Muscle layer of duodenum (tissue), 2 donors: ENCODE measurements around the gene CCDC39.

Source experiments
- H3K27ac ChIP-seq: one replicate; pipeline ENCODE4 v1.7.0; 2013; ENCODE audit warnings: mild to moderate bottlenecking, low read length
- H3K27me3 ChIP-seq: one replicate; pipeline ENCODE4 v1.7.0; 2013; ENCODE audit warnings: low read depth, mild to moderate bottlenecking, control low read depth, low read length
- H3K36me3 ChIP-seq, 2 donors: one replicate each; pipeline ENCODE4 v1.7.0; 2013; ENCODE audit warnings: low read length in 2 of 2, control low read depth in 1 of 2, mild to moderate bottlenecking in 1 of 2; ENCODE audit not compliant: insufficient read depth in 2 of 2, control insufficient read depth in 1 of 2
- H3K4me1 ChIP-seq, 2 donors: one replicate each; pipeline ENCODE4 v1.7.0; 2013; ENCODE audit warnings: low read length in 2 of 2, mild to moderate bottlenecking in 2 of 2, control low read depth in 1 of 2, moderate library complexity in 1 of 2; ENCODE audit not compliant: insufficient read depth in 2 of 2, control insufficient read depth in 1 of 2
- H3K4me3 ChIP-seq, 2 donors: one replicate each; pipeline ENCODE4 v1.7.0; 2013; ENCODE audit warnings: low read length in 2 of 2, low read depth in 1 of 2, mild to moderate bottlenecking in 1 of 2
- H3K9me3 ChIP-seq, 2 donors: one replicate each; pipeline ENCODE4 v1.7.0; 2013; ENCODE audit warnings: low read length in 2 of 2, control low read depth in 1 of 2, mild to moderate bottlenecking in 1 of 2; ENCODE audit not compliant: control insufficient read depth in 1 of 2
- donor health status: healthy.

Gene CCDC39

DNA sequence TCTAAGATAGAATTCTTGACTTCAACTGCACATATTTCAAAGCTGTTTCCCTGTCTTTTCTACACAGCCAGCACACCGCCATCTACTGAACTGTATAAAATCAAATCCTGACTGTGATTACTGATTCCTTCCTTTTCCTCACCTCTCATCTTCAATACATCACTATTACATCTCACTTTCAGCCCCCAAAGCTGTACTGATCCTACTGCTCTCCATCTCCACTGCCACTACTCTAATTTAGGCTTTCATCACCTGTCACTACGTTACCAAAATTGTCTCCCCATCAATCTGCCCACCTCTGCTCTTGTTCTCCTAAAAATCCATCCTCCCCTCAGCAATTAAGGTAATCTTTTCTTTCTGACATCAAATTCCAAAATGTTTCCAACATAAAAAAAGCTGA, 4.5 kb upstream of the CCDC39 start:
- Histone ChIP-seq H3K4me1 (peaks cover 6 to 8% of the 10 kb centered on the region in 2 donors), H3K4me3 (no peak overlapping the region)

DNA sequence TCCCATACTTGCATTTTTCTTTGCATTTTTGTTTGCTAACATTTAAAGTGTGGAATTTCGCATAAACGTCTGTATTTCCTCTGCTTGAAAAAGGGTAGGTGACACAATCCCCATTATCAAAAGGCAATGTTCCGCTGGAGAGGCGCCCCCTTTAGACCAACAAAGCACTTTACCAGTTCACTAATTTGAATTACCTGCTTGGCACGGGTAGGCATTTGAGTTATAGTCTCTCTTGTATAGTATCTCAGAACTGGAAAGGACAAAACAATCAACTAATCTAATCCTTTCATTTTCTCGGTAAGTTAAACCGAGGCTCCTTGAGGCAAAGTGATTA, 775 bp upstream of the CCDC39 start:
- Histone ChIP-seq H3K4me3 (peak overlapping the region; percentile 75 to 88), H3K9me3 (no peaks in the 10 kb centered on the region), H3K36me3 (no peaks in the 10 kb centered on the region), H3K4me1 (peaks cover 9 to 10% of the 10 kb centered on the region in 2 donors), H3K27me3 (peaks cover 3% of the 10 kb centered on the region), H3K27ac (no peak overlapping the region)

More for the DNA sequence above, 4.5 kb upstream of the CCDC39 start:
- Histone ChIP-seq H3K36me3 (no peaks in the 10 kb centered on the region), H3K27ac (no peak overlapping the region), H3K27me3 (peaks cover 3% of the 10 kb centered on the region), H3K9me3 (no peaks in the 10 kb centered on the region)

DNA sequence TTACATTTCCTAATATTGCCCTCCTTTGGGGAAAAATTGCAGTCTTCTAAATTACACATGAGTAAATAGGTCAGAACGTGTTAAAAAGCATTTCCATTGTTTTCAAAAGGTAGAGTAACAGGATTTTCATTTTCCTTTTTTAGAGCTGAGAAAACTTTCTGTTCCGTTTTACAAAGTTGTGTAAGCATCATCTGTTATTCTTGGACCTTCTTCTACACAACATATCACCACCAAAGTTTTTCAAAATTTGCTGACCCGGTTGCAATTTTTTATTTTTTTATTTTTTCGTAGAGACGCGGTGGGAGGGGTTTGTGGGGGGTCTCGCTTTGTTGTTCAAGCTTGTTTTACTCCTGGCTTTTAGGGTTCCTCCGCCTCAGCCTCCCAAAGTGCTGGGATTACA, 1.1 kb downstream of the CCDC39 start:
- Histone ChIP-seq H3K9me3 (no peaks in the 10 kb centered on the region), H3K4me1 (peaks cover 9 to 10% of the 10 kb centered on the region in 2 donors), H3K27me3 (peaks cover 3% of the 10 kb centered on the region), H3K36me3 (no peaks in the 10 kb centered on the region), H3K4me3 (no peak overlapping the region), H3K27ac (no peak overlapping the region)

DNA sequence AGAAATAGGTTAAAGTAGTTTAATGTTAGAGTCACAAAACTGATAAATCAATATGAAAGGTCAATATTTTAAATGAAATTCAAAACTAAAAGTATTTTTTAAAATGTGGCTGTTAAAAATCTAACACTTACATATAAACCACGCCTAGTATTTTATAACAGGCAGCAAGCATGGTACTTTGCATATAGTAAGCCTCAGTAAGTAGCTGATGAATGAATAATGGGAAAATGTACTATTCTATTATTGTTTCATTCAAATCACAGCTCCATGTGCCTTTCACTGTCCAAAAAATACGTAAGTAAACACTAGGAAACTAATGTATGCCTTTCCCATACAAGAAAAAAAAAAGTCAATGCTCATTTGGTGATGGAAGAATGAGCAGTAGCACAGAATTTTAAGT, 17.8 kb downstream of the CCDC39 start:
- no peaks in the 10 kb centered on the region for H3K36me3 ChIP-seq
- no peak overlapping the region for H3K4me3 ChIP-seq
- no peaks in the 10 kb centered on the region for H3K4me1 ChIP-seq
- no peaks in the 10 kb centered on the region for H3K27me3 ChIP-seq
- H3K9me3 ChIP-seq = no peaks in the 10 kb centered on the region
- H3K27ac ChIP-seq = no peak overlapping the region

DNA sequence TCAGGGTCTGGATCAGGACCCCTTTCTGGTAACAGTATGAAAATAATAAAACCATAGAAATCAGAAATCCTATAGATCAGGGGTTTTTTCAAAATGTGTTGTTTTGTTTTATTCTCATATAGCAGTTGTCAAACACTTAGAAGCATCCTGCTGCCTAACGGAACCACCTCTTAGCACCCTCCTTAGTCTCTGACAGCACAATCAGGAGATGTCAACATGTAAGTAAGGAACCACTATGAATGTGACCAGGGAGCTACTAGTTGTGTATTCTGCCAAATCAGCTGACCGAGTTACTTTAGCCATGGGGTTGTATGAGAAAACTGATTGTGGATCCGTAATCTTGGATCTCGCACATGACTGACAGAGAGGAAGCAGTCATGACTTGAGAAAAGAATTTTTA, 22.2 kb downstream of the CCDC39 start:
- no peak overlapping the region for H3K4me3 ChIP-seq
- H3K4me1 ChIP-seq = no peaks in the 10 kb centered on the region
- no peaks in the 10 kb centered on the region for H3K27me3 ChIP-seq
- no peaks in the 10 kb centered on the region for H3K9me3 ChIP-seq
- no peaks in the 10 kb centered on the region for H3K36me3 ChIP-seq
- H3K27ac ChIP-seq = no peak overlapping the region

DNA sequence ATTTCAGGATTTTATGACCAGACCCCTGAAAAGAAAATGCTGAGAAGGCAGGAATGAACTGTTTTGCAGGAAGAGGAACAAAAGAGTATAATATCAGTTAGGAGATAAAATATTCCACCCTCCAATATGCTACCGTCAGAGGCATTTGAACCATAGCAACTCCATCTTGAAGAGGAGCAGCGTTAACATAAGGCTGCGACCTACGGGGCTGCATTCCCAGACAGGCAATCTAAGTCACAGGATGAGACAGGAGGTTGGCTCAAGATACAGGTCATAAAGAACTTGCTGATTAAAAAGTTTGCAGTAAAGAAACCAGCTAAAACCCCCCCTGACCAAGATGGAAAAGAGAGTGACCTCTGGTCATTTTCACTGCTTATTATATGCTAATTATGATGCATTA, 22.9 kb downstream of the CCDC39 start:
- H3K9me3 ChIP-seq = no peaks in the 10 kb centered on the region
- no peak overlapping the region for H3K27ac ChIP-seq
- H3K4me3 ChIP-seq = no peak overlapping the region
- H3K27me3 ChIP-seq = no peaks in the 10 kb centered on the region
- no peaks in the 10 kb centered on the region for H3K36me3 ChIP-seq
- no peaks in the 10 kb centered on the region for H3K4me1 ChIP-seq

DNA sequence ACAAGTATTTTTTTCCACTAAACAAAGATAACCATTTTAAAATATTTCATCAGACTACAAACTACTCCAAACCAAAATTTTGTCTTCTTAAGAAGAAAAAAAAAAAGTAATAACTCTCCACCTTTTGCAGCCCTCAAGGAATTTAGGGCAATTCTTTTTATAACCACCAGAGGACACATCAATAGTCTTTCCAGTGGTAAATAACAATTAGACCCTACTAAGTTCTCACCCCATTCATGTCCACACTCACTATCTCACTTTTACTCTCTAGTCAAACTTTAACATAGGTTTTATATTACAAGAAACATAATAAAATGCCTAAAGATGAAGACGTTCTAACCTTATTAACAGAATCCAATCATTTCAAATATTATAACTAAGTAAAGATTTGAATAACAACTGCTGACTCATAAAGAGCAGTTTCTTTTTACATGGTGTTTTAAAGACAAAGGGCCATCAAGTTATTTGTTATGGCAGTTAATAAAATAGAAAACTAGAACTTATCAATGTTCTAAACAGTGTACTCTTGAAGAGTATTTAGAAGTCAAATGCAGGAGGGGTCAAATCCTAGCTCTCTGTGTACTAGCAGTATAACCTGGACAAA, 33.0 kb downstream of the CCDC39 start:
- Histone ChIP-seq H3K36me3 (no peaks in the 10 kb centered on the region), H3K27me3 (no peaks in the 10 kb centered on the region), H3K4me1 (no peaks in the 10 kb centered on the region), H3K9me3 (no peaks in the 10 kb centered on the region), H3K4me3 (no peak overlapping the region), H3K27ac (no peak overlapping the region)

DNA sequence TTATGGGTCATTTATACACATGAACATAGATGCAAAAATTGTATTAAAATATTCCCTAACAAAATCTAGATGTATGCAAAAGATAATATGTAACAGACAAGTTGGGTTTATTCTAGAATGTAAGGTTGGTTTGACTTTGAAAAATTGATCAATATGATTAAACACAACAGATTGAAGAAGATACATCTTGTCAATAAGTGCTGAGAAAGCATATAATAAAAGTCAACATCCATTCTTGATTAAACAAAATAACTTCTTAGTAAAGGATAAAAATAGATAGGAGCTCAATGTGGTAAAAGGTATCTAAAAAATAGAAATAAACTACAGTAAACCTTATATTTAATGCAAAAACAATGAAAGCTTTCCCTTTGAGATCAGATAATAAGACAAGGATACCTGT, 38.3 kb downstream of the CCDC39 start:
- Histone ChIP-seq H3K27me3 (no peaks in the 10 kb centered on the region), H3K36me3 (no peaks in the 10 kb centered on the region), H3K9me3 (no peaks in the 10 kb centered on the region), H3K4me1 (no peaks in the 10 kb centered on the region), H3K4me3 (no peak overlapping the region), H3K27ac (no peak overlapping the region)

DNA sequence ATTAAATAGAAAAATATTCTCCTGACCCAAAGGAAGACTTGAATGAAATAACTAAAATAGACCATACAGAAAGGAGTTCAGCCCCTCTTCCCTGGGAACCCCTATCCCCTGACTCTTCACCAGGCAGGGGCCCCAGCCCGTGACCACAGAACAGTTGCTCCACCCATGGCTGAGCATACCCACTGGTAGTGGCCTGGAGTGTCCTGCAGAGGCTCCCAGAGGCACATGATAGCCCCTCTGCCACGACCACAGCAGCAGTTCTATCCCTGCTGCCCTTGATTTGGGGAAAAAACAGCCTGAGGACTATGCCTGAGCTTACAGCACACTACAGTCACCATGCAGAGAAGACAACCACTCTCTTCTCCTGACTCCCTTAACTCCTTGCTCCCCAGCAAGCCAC, 45.6 kb downstream of the CCDC39 start:
- no peaks in the 10 kb centered on the region for H3K27me3 ChIP-seq
- no peak overlapping the region for H3K4me3 ChIP-seq
- no peaks in the 10 kb centered on the region for H3K36me3 ChIP-seq

DNA sequence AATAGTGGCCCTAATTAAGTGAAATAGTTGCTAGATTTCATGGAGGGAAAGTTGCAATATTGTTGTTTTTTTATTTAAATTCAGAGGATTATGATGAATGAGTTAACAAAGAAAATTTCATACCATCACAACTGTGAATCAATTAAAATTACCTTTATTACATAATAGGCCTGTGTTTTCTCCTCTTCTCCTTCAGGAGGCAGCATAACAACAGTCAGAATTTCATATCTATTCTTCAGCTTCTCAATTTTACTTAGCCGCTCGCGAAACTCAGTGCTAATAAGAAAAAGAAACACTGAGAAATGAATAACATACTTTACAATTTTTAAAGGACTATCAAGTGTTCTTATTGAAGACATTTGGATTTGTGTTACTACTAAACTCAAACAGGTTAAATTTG, 48.0 kb downstream of the CCDC39 start:
- H3K36me3 ChIP-seq = peaks cover 0 to under 1% of the 10 kb centered on the region in 2 donors
- no peak overlapping the region for H3K4me3 ChIP-seq
- no peaks in the 10 kb centered on the region for H3K4me1 ChIP-seq
- H3K27me3 ChIP-seq = no peaks in the 10 kb centered on the region
- no peak overlapping the region for H3K27ac ChIP-seq
- H3K9me3 ChIP-seq = no peaks in the 10 kb centered on the region

More for the DNA sequence above, 45.6 kb downstream of the CCDC39 start:
- H3K9me3 ChIP-seq = no peaks in the 10 kb centered on the region
- H3K27ac ChIP-seq = no peak overlapping the region
- H3K4me1 ChIP-seq = no peaks in the 10 kb centered on the region

DNA sequence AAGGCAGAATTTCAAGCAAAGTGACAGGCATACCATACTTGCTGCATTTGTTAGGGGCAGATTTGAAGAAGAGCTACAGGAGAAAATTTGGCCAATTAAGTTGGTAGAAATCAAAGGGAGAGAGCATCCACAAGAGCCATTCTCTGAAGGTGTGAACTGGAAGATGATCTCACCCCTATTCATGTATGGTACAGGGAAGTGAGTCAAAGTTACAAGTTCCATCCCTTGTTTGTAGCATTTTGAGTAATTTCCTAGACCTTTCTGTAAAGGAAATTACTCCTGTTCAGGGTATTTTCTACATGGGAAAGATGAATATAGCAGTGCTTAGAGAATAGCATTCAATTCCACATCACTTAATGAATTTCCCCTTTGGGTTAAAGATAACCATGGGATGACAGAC, 48.9 kb downstream of the CCDC39 start:
- Histone ChIP-seq H3K9me3 (no peaks in the 10 kb centered on the region), H3K27me3 (no peaks in the 10 kb centered on the region), H3K4me1 (no peaks in the 10 kb centered on the region), H3K36me3 (peaks cover 0 to 3% of the 10 kb centered on the region in 2 donors), H3K4me3 (no peak overlapping the region), H3K27ac (no peak overlapping the region)

DNA sequence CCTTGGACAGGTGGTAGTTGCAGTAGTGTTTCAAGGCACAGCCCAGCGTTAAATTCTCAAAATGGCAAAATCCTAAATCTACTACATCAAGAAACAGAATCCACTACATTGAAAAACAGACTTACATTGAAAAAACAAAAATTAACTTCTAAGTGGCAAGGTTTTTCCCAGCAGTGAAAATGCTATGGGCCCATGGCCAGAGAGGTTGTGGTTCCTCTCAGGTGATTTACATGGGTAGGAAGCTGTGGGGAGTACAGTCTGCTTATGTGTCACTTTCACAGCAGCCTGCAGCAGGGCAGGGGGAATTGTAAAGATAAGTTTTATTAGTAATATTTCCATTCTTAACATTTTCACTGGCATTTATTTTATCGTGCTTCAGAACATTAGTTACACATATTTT, 52.4 kb downstream of the CCDC39 start:
- H3K4me1 ChIP-seq = no peaks in the 10 kb centered on the region
- no peak overlapping the region for H3K27ac ChIP-seq
- peaks cover 0 to 3% of the 10 kb centered on the region in 2 donors for H3K36me3 ChIP-seq
- no peaks in the 10 kb centered on the region for H3K9me3 ChIP-seq
- no peaks in the 10 kb centered on the region for H3K27me3 ChIP-seq
- no peak overlapping the region for H3K4me3 ChIP-seq
